Glutamatergic neuron (in vitro differentiated cells): Measurements from ENCODE around the gene SNCB. TPM values are rescaled to one million over a fixed set of nuclear protein-coding genes. Genes with fewer than 3 reads are reported as not detected.

Source experiments
- DNase-seq: peaks from one replicate; pipeline ENCODE4 v3.0.0; 2022
- H3K27ac Mint-ChIP-seq: one replicate; pipeline ENCODE4 v1.8.0; 2020; ENCODE audit warnings: mild to moderate bottlenecking, mixed read lengths, inconsistent platforms; ENCODE audit not compliant: unreplicated experiment
- H3K27me3 Mint-ChIP-seq: one replicate; pipeline ENCODE4 v1.8.0; 2020; ENCODE audit warnings: mild to moderate bottlenecking, moderate library complexity, mixed read lengths, inconsistent platforms; ENCODE audit not compliant: unreplicated experiment
- H3K36me3 Mint-ChIP-seq: one replicate; pipeline ENCODE4 v1.8.0; 2020; ENCODE audit warnings: mild to moderate bottlenecking, mixed read lengths, inconsistent platforms; ENCODE audit not compliant: unreplicated experiment
- H3K4me1 Mint-ChIP-seq: one replicate; pipeline ENCODE4 v1.8.0; 2020; ENCODE audit warnings: mild to moderate bottlenecking, low read depth, mixed read lengths, inconsistent platforms; ENCODE audit not compliant: unreplicated experiment
- H3K4me3 Mint-ChIP-seq: one replicate; pipeline ENCODE4 v1.8.0; 2020; ENCODE audit warnings: mild to moderate bottlenecking, mixed read lengths, inconsistent platforms; ENCODE audit not compliant: unreplicated experiment
- H3K9me3 Mint-ChIP-seq: one replicate; pipeline ENCODE4 v1.8.0; 2020; ENCODE audit warnings: mild to moderate bottlenecking, moderate library complexity, mixed read lengths, inconsistent platforms; ENCODE audit not compliant: unreplicated experiment
- total RNA-seq: library from RNA; stranded (reverse); fragmentation: NEBNext Ultra II Directional; extraction: Animal tissue kit (Norgen Biotek cat#: 25700); gene quantifications from one replicate; pipeline ENCODE4 v1.2.1, GENCODE V29; 2021; ENCODE audit not compliant: unreplicated experiment
- TF ChIP-seq, protein P1 (sequence below): fragments of 200-600 bp; sonication (generic); IDR thresholded peaks from one replicate; pipeline ENCODE4 v1.5.0; 2021; ENCODE audit not compliant: partially characterized antibody, unreplicated experiment

The SNCB gene
- total RNA-seq, 1 donor from 2014 or later, result 3.7 TPM

DNA sequence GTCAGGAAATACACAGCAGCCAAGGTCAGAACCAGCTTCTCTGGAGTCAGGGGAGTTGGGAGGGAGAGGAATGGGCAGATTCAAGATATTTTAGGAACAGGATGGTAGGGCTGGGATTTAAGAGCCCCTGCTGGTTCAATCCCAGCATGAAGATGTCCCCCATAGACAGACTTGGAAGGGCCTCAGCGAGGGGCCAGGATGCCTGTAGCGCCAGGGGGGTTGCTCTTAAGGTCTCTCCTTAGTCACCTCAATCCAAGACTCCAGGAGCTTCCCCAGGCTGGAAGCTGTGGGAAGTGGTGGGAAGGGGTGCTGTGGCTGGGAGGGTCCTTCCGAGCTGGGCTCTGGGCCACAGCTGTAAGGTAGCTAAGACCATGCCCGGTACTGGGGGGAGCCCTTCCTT lies 8.9 kb upstream of the SNCB start:
- peaks cover 6% of the 10 kb centered on the region for H3K27me3 Mint-ChIP-seq
- peaks cover 11% of the 10 kb centered on the region for H3K36me3 Mint-ChIP-seq
- no peak overlapping the region for H3K4me3 Mint-ChIP-seq
- H3K9me3 Mint-ChIP-seq, result peaks cover 3% of the 10 kb centered on the region
- no peak overlapping the region for H3K27ac Mint-ChIP-seq
- TF ChIP-seq, protein P1, sequence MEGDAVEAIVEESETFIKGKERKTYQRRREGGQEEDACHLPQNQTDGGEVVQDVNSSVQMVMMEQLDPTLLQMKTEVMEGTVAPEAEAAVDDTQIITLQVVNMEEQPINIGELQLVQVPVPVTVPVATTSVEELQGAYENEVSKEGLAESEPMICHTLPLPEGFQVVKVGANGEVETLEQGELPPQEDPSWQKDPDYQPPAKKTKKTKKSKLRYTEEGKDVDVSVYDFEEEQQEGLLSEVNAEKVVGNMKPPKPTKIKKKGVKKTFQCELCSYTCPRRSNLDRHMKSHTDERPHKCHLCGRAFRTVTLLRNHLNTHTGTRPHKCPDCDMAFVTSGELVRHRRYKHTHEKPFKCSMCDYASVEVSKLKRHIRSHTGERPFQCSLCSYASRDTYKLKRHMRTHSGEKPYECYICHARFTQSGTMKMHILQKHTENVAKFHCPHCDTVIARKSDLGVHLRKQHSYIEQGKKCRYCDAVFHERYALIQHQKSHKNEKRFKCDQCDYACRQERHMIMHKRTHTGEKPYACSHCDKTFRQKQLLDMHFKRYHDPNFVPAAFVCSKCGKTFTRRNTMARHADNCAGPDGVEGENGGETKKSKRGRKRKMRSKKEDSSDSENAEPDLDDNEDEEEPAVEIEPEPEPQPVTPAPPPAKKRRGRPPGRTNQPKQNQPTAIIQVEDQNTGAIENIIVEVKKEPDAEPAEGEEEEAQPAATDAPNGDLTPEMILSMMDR, result no peak
- H3K4me1 Mint-ChIP-seq, result peaks cover 3% of the 10 kb centered on the region
- no peak for DNase-seq

DNA sequence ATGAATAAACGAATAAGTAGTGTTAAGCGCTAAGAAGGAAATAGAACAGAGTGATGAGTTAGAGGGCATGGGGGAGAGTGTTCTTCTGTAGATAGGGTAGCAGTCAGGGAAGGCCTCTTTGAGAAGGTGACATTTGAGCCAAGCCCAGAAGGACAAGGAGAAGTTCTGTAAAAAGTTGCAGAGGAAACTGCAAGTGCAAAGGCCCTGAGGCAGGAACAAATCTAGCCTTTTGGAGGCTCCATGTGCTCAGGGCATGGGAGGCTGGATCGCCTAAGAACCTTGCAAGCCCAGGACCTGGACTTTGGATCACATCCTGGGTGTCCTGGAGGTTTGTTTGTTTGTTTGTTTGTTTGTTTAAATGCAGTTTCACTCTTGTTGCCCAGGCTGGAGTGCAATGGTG lies 8.1 kb upstream of the SNCB start:
- Mint-ChIP-seq H3K36me3 (peaks cover 11% of the 10 kb centered on the region), H3K9me3 (peaks cover 3% of the 10 kb centered on the region), H3K4me3 (no peak overlapping the region), H3K27me3 (peaks cover 6% of the 10 kb centered on the region), H3K4me1 (peaks cover 2% of the 10 kb centered on the region), H3K27ac (no peak overlapping the region)
- TF ChIP-seq, protein P1, result no peak
- DNase-seq, result no peak

DNA sequence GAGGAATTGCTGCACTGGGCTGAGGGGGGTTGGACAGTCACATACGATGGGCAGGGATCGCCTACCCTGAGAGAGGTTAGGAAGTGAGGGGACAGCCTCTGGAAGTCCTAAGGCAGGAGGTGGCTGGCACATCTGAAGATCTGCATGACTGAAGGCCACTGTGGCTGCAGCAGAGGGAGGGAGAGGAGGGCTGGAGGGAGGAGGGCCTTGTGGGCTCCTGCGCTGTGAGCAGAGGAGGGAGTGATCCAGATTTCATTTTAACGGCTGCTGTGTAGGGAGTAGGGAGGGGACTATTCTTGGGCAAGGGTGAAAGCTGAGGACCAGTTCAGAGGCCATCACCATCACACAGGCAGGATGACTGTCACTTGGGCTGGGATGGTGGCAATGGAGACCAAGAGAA lies 7.2 kb upstream of the SNCB start:
- no peak for DNase-seq
- H3K9me3 Mint-ChIP-seq, result peaks cover 3% of the 10 kb centered on the region
- TF ChIP-seq, protein P1, result no peak
- H3K4me3 Mint-ChIP-seq, result no peak overlapping the region
- peaks cover 6% of the 10 kb centered on the region for H3K27me3 Mint-ChIP-seq
- H3K36me3 Mint-ChIP-seq, result peaks cover 11% of the 10 kb centered on the region
- no peak overlapping the region for H3K27ac Mint-ChIP-seq
- H3K4me1 Mint-ChIP-seq, result peaks cover 2% of the 10 kb centered on the region

DNA sequence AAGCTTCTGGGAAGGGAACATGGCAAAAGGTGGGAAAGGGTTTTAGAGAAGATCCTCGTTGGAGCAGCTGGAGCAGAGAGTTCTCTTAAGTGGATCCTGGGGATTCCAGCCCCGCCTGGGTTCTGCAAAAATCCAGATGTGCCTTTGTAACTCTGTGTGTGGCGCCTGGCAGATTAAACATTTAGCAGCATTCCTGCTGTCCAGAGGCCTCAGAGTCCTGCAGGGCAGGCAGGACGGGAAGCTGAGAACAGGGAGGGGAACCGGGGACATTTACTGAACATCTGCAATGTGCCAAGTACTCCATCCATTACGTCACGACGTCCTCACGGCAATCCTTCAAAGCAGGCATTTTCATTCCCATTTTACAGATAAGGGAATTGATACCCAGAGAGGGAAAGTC lies 6.1 kb upstream of the SNCB start:
- Mint-ChIP-seq H3K36me3 (peaks cover 11% of the 10 kb centered on the region), H3K27ac (no peak overlapping the region), H3K27me3 (peaks cover 11% of the 10 kb centered on the region), H3K4me3 (no peak overlapping the region), H3K9me3 (peaks cover 3% of the 10 kb centered on the region), H3K4me1 (peaks cover 2% of the 10 kb centered on the region)
- TF ChIP-seq, protein P1, result no peak
- no peak for DNase-seq

DNA sequence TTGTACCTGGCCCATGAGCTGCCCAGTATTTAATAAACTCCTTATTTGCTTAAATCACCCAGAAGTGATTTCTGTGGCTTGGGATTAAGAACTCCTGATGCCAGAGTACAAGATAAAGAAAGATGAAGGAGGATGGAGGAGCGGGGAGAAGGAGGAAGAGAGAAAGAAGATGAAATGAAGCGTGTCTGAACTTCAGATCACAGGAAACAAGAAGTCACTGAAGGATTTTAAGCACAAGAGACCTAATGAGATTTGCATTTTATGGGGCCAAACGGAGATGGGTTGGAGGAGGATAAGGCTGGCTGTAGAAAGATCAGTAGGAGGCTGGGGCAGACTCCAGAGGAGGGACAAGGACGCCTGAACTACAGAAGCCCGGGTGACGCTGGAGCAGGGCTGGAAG lies 3.3 kb upstream of the SNCB start:
- Mint-ChIP-seq H3K27ac (no peak overlapping the region), H3K4me3 (no peak overlapping the region), H3K4me1 (peaks cover 6% of the 10 kb centered on the region), H3K36me3 (peaks cover 11% of the 10 kb centered on the region), H3K27me3 (peaks cover 20% of the 10 kb centered on the region), H3K9me3 (peaks cover 8% of the 10 kb centered on the region)
- DNase-seq, result no peak
- TF ChIP-seq, protein P1, result no peak
